ENCODE measurements around the gene JMJD7. TPM values are rescaled to one million over a fixed set of nuclear protein-coding genes. Genes with fewer than 3 reads are reported as not detected.

JMJD7 gene
- total RNA-seq, 2 donors from 2014 or later = 6.7 to 12.1 TPM

DNA sequence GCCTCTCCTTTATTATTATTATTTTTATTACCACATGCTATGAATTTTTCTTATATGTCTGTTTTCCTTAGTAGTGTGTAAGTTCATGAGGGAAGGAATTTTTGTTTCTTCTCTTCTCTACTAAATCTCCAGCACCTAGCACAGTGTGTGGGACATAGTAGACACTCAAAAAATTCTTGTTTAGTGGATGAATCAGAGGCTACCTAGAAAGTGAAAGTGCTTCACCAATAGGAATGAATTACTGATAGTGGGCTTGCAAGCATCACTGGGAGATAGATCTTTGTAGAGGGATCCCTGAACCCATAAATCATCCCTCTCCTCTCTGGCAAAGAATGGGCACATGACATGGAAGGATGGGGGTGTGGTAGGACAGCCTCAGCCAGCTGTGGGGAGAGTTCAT lies 57.4 kb downstream of the JMJD7 start:
- no peaks in the 10 kb centered on the region for H3K9me3 Mint-ChIP-seq
- ATAC-seq (no peak), DNase-seq (ENCODE audit: low spot score) (no peak)
- H3K4me1 Mint-ChIP-seq (ENCODE audit: low read depth in 2 of 2) = peaks cover 13 to 27% of the 10 kb centered on the region in 2 donors
- H3K36me3 Mint-ChIP-seq = no peaks in the 10 kb centered on the region
- H3K4me3 Mint-ChIP-seq = no peak overlapping the region
- H3K27ac Mint-ChIP-seq = no peak overlapping the region
- H3K27me3 Mint-ChIP-seq = peaks cover 11 to 12% of the 10 kb centered on the region in 2 donors

DNA sequence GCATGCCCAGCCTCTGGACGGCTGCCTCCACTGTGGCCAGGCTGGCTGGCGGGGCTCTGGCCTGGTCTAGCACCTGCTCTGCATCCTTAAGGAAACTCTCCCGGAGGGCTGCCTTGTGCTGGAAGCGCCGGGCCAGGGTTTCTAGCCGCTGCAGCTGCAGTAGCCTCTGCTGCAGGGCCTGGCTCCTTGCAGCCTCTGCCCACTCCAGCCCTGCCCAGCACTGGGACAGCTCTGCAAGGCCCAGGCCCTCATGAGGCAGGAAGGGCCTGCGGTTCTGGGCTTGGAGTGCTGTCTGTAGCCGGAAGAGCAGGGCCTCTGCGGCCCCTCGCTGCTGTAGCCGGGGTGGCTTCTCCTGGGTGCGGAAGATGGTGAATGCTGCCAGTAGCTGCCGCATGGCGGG lies 57.9 kb downstream of the JMJD7 start:
- no peaks in the 10 kb centered on the region for H3K9me3 Mint-ChIP-seq

DNA sequence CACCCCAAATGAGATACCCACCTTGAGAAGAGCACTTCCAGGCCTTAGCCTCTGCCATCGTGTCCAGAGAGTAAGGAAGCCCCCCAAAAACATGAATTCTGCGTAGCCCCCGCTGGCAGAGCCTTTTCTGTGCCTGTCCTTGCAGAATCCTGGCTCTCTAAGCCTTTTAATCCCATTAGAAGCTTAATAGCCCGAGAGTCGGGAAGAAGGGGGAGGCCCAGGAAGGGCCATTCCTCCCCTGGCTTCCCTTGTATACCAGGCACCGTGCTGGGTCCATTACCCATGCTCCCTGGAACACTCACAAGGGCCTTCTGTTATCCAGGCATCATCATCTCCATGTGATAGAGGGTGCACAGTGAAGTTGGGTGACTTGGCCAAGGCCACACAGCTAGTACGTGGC lies 58.8 kb downstream of the JMJD7 start:
- Mint-ChIP-seq H3K36me3 (no peaks in the 10 kb centered on the region), H3K9me3 (no peaks in the 10 kb centered on the region), H3K27ac (no peak overlapping the region), H3K27me3 (no peaks in the 10 kb centered on the region), H3K4me1 (ENCODE audit: low read depth in 2 of 2) (peaks cover 7 to 16% of the 10 kb centered on the region in 2 donors), H3K4me3 (no peak overlapping the region)
- DNase-seq (ENCODE audit: low spot score) (no peak), ATAC-seq (no peak)

More for the DNA sequence above, 57.9 kb downstream of the JMJD7 start:
- Mint-ChIP-seq H3K36me3 (no peaks in the 10 kb centered on the region), H3K4me1 (ENCODE audit: low read depth in 2 of 2) (peaks cover 13 to 23% of the 10 kb centered on the region in 2 donors), H3K27me3 (peaks cover 7% of the 10 kb centered on the region in 2 donors), H3K4me3 (no peak overlapping the region), H3K27ac (no peak overlapping the region)
- ATAC-seq (no peak), DNase-seq (ENCODE audit: low spot score) (no peak)

DNA sequence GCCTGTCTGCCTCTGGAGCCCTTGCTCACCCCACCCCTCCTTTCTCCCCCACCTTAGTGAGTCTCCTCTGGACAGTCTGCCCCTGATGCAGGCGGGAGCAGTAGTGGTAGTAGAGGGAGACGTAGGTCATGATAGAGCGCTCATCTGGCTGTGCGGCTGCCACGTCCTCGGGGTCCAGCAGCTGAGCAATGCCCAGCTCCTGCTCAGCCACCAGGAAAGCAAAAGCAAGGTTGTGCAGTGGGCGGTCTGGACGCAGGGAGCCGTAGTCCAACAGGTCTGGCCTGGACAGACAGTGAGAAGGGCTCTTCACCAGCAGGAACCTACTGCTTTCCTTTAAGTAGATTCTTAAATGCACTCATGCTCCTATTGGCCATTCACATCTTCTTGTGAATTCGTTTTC lies 59.3 kb downstream of the JMJD7 start:
- Mint-ChIP-seq H3K4me1 (ENCODE audit: low read depth in 2 of 2) (peaks cover 7 to 16% of the 10 kb centered on the region in 2 donors), H3K9me3 (no peaks in the 10 kb centered on the region), H3K27me3 (no peaks in the 10 kb centered on the region), H3K27ac (no peak overlapping the region), H3K4me3 (no peak overlapping the region), H3K36me3 (no peaks in the 10 kb centered on the region)
- DNase-seq (ENCODE audit: low spot score) (no peak), ATAC-seq (no peak)

Other genes with a start within 250 kb of the JMJD7 start
- gene MGA, start 167.7 kb upstream of the JMJD7 start, total RNA-seq = 10 to 100 TPM; 42.6 to 54.8 TPM
- 10 to 100 TPM; 30.6 to 53.2 TPM for gene MAPKBP1, start 53.6 kb upstream of the JMJD7 start, total RNA-seq
- gene PLA2G4B, start 10.8 kb downstream of the JMJD7 start, total RNA-seq = 10 to 100 TPM in 1 of 2 donors, 1 to 10 TPM in 1; 4.7 to 13.4 TPM
- gene SPTBN5, start 66.0 kb downstream of the JMJD7 start, total RNA-seq = 1 to 10 TPM; 1.1 to 2.4 TPM
- 10 to 100 TPM; 19.9 to 24.5 TPM for gene EHD4, start 144.5 kb downstream of the JMJD7 start, total RNA-seq
- not detected for gene PLA2G4E, start 192.9 kb downstream of the JMJD7 start, total RNA-seq